ENCODE measurements around the gene ATP11A. TPM values are rescaled to one million over a fixed set of nuclear protein-coding genes. Genes with fewer than 3 reads are reported as not detected.

ATP11A gene
- total and polyA plus RNA-seq, 2 experiments from 2014 or later = 12.3 to 52.6 TPM

- H4K20me1 ChIP-seq (replicated peaks; ENCODE audit: insufficient read depth) = peaks cover 18% of the 10 kb centered on the region; the same call in 1 of the 2 replicates
- H3K27ac ChIP-seq (ENCODE audit: low read depth) = no peak overlapping the region
- no peak overlapping the region; the same call in 2 of the 3 replicates for H3K4me3 Mint-ChIP-seq
Measured at GRCh38 chr13:112774448-112774792, 84.6 kb downstream of the ATP11A start.

More at GRCh38 chr13:112774448-112774792, 84.6 kb downstream of the ATP11A start:
- Histone ChIP-seq H3F3A (replicated peaks; ENCODE audit: low read depth) (no peaks in the 10 kb centered on the region), H3K4me2 (no peak overlapping the region), H2AFZ (no peak overlapping the region), H3K9me2 (ENCODE audit: insufficient read depth) (no peaks in the 10 kb centered on the region), H3K27me3 (ENCODE audit: insufficient read depth) (no peaks in the 10 kb centered on the region), H3K36me3 (ENCODE audit: insufficient read depth) (no peaks in the 10 kb centered on the region), H3K79me2 (replicated peaks; ENCODE audit: insufficient read depth) (peaks cover 73% of the 10 kb centered on the region), H3K4me3 (no peak overlapping the region), H3K4me1 (ENCODE audit: insufficient read depth) (peaks cover 11% of the 10 kb centered on the region; the same call in 1 of the 2 replicates)
- Mint-ChIP-seq H3K4me1 (peaks cover 47% of the 10 kb centered on the region), H3K36me3 (ENCODE audit: low read depth) (peaks cover 14% of the 10 kb centered on the region; the same call in 2 of the 3 replicates), H3K27me3 (ENCODE audit: insufficient read depth, low read depth, poor library complexity) (peaks cover 8% of the 10 kb centered on the region), H3K27ac (peak overlapping the region; percentile 24), H3K9me3 (no peaks in the 10 kb centered on the region)
- no peak for TF ChIP-seq ETS1 (IDR thresholded peaks at IDR 0.05)
- TF ChIP-seq EZH2phosphoT487 (IDR thresholded peaks at IDR 0.05; ENCODE audit: unreplicated experiment) = no peak
- no peak for TF ChIP-seq EZH2 (IDR thresholded peaks at IDR 0.05; ENCODE audit: low read depth, unreplicated experiment)
- TF ChIP-seq ZNF114 (CRISPR knock-in tag; IDR thresholded peaks at IDR 0.05) = no peak
- TF ChIP-seq CREB1 (CRISPR knock-in tag; IDR thresholded peaks at IDR 0.05; ENCODE audit: low read depth) = no peak
- no peak for TF ChIP-seq POLR2AphosphoS5 (IDR thresholded peaks at IDR 0.05; ENCODE audit: low read depth)
- no peak for TF ChIP-seq REST (IDR thresholded peaks at IDR 0.05; ENCODE audit: unreplicated experiment)
- no peak for TF ChIP-seq JUNB (IDR thresholded peaks at IDR 0.05; ENCODE audit: unreplicated experiment)
- no peak for TF ChIP-seq ZNF462 (CRISPR knock-in tag; IDR thresholded peaks at IDR 0.05)
- no peak for ATAC-seq
- DNase-seq (ENCODE audit: low spot score) = no peak

Data from GM23338 (cell line).